ENCODE data around the gene SOCS1. TPM values are rescaled to one million over a fixed set of nuclear protein-coding genes. Genes with fewer than 3 reads are reported as not detected.

The SOCS1 gene
- total and polyA plus RNA-seq, 9 of the 15 experiments (the other 6 are each of a cell fraction or from before 2014, with no cell fraction given) = 0.04 to 7.5 (median 2.3) TPM

DNA sequence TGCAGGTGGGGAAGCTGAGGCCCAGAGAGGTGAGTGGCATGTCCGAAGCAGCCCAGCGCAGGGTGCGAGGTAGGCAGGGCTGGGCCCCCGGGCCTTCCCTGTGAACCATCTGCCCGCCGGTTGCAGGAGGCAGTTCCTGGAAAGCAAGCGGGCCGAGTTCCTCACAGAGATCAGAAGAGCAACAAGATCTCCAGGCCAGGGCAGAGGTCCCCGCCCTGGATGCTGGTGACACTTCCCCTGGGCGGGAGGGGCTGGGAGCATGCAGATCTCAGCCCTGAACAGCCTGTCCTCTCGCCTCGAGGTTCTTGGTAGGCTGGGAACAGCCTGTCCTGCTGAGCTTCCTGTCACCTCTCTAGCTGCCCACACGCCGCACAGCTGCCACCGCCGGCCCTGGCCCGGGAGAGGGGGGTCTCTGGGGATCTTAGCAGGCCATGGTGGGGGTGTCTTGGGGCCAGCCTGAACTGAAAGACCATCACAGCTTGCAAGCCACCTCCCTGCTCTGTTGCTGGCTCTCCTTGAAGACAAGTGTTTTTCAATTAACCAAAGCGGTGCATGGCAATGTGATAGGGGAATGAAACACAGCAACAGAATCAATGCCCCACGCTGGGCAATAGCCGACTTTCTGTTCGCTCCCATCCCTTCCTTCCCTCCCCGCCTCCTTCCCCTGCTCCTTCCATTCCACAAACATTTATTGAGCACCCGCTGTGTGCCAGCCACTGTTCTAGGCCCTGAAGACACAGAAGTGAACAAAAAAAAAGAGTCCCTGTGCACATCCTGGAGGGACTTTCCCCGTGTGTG, 31.7 kb downstream of the SOCS1 start (continued):
- TF ChIP-seq, protein P1, sequence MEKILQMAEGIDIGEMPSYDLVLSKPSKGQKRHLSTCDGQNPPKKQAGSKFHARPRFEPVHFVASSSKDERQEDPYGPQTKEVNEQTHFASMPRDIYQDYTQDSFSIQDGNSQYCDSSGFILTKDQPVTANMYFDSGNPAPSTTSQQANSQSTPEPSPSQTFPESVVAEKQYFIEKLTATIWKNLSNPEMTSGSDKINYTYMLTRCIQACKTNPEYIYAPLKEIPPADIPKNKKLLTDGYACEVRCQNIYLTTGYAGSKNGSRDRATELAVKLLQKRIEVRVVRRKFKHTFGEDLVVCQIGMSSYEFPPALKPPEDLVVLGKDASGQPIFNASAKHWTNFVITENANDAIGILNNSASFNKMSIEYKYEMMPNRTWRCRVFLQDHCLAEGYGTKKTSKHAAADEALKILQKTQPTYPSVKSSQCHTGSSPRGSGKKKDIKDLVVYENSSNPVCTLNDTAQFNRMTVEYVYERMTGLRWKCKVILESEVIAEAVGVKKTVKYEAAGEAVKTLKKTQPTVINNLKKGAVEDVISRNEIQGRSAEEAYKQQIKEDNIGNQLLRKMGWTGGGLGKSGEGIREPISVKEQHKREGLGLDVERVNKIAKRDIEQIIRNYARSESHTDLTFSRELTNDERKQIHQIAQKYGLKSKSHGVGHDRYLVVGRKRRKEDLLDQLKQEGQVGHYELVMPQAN (IDR thresholded peaks at IDR 0.05; ENCODE audit: borderline replicate concordance) = no peak
- peak; percentile 96 for TF ChIP-seq L3MBTL2 (IDR thresholded peaks at IDR 0.05)
- TF ChIP-seq TBL1XR1 (IDR thresholded peaks at IDR 0.05; ENCODE audit: low read length in 2 of 2) = peak in 1 of 2 experiments; percentile 27; a peak in 1 of 4 replicates
- peak; percentile 44 for TF ChIP-seq ZFX (CRISPR knock-in tag; IDR thresholded peaks at IDR 0.05)
- no peak for TF ChIP-seq KAT7 (CRISPR knock-in tag; IDR thresholded peaks at IDR 0.05; ENCODE audit: borderline replicate concordance)
- peak in 1 of 2 experiments; percentile 81; a peak in 1 of 4 replicates for TF ChIP-seq SRF (CRISPR knock-in tag; IDR thresholded peaks at IDR 0.05)
- TF ChIP-seq WHSC1 (IDR thresholded peaks at IDR 0.05; ENCODE audit: low read length) = no peak
- TF ChIP-seq MAFK (IDR thresholded peaks at IDR 0.05; ENCODE audit: low read length) = no peak
- TF ChIP-seq, protein P2, sequence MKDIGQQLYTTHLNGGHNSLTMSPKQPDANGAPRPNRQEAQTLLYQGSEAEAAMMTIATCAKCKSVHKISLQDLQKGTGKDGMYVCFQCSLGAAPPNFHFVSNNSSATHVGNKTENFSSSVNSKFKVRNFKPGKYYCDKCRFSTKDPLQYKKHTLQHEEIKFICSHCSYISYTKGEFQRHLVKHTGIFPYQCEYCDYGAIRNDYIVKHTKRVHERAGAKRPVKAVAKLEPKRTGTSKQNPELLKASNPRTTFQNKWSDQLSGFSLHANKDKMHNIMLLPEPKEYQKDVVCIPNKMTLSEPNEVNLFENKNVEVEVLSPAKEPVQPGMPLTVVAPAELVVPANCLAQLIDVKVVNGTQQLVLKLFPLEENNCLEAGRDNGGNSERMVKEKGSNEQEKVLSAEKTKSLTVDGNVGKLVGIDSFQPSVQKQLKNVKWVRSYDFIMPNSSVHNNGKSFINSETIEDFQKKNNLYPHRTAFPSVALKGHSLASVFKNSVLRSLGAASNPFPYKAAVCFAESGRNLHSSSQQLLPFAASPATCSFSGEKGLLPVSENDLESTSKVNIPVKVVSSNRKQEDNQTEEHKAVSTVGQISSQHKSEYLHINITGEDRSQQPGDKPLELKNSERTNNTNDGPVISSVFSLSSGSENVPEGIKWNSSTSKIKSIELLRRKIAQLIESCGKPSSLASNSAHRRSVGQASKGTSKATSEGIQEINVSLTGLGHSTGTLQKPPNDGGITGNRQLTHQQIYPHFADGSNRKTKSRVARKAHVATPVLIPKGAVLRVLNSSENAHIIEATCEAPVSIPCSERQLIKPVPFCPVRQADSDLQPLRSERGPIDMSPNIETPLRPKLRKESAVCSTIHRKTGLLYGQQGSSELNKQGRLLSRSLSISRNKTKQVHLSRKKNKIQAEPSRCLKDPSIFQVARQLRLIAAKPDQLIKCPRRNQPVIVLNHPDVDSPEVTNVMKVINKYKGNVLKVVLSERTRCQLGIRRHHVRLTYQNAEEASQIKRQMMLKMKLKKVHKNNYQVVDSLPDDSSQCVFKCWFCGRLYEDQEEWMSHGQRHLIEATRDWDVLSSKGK (CRISPR knock-in tag; IDR thresholded peaks at IDR 0.05) = no peak
- no peak for TF ChIP-seq ETS2 (tag; IDR thresholded peaks at IDR 0.05; ENCODE audit: borderline replicate concordance, poor library complexity, severe bottlenecking)
- TF ChIP-seq ZNF12 (CRISPR knock-in tag; IDR thresholded peaks at IDR 0.05) = 0 out of 2 replicates have a peak, but pooled peaks have one; percentile 29
- TF ChIP-seq EP400 (IDR thresholded peaks at IDR 0.05) = peak; percentile 45; the same call in 1 of the 2 replicates
- TF ChIP-seq, protein P3, sequence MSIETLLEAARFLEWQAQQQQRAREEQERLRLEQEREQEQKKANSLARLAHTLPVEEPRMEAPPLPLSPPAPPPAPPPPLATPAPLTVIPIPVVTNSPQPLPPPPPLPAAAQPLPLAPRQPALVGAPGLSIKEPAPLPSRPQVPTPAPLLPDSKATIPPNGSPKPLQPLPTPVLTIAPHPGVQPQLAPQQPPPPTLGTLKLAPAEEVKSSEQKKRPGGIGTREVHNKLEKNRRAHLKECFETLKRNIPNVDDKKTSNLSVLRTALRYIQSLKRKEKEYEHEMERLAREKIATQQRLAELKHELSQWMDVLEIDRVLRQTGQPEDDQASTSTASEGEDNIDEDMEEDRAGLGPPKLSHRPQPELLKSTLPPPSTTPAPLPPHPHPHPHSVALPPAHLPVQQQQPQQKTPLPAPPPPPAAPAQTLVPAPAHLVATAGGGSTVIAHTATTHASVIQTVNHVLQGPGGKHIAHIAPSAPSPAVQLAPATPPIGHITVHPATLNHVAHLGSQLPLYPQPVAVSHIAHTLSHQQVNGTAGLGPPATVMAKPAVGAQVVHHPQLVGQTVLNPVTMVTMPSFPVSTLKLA (conservative IDR thresholded peaks at IDR 0.05) = peak in 1 of 2 experiments; percentile 45; a peak in 1 of 4 replicates
- no peak for TF ChIP-seq SUPT5H (IDR thresholded peaks at IDR 0.05)
- TF ChIP-seq NR4A1 (CRISPR knock-in tag; IDR thresholded peaks at IDR 0.05) = no peak
- TF ChIP-seq NR4A1 (tag; IDR thresholded peaks at IDR 0.05) = peak; percentile 42; the same call in 1 of the 2 replicates
- TF ChIP-seq, protein P4, sequence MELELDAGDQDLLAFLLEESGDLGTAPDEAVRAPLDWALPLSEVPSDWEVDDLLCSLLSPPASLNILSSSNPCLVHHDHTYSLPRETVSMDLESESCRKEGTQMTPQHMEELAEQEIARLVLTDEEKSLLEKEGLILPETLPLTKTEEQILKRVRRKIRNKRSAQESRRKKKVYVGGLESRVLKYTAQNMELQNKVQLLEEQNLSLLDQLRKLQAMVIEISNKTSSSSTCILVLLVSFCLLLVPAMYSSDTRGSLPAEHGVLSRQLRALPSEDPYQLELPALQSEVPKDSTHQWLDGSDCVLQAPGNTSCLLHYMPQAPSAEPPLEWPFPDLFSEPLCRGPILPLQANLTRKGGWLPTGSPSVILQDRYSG (tag; conservative IDR thresholded peaks at IDR 0.05; ENCODE audit: low read depth) = 0 out of 2 replicates have a peak, but pooled peaks have one; percentile 34
- peak; percentile 66 for TF ChIP-seq ETV5 (CRISPR knock-in tag; IDR thresholded peaks at IDR 0.05; ENCODE audit: low read depth)
- TF ChIP-seq ZNF583 (CRISPR knock-in tag; IDR thresholded peaks at IDR 0.05) = 0 out of 2 replicates have a peak, but pooled peaks have one; percentile 9
- peak; percentile 80 for TF ChIP-seq SPI1 (IDR thresholded peaks at IDR 0.05; ENCODE audit: borderline replicate concordance, low read depth, low read length)

Measured in K562 (cell line).